Esophagus (tissue), 2 donors: ENCODE results near the gene EGLN3. TPM values are rescaled to one million over a fixed set of nuclear protein-coding genes. Genes with fewer than 3 reads are reported as not detected.
"Not testable (repeated sequence)": the region's sequence is repeated elsewhere in the genome, so short reads cannot be mapped to it uniquely, and the experiment has no call there.

Source experiments
- H3K27ac ChIP-seq, 2 donors: one replicate each; pipeline ENCODE4 v1.5.1; 2013; ENCODE audit warnings: low read depth in 2 of 2, mild to moderate bottlenecking in 2 of 2, inconsistent platforms in 1 of 2, low read length in 1 of 2, moderate library complexity in 1 of 2
- H3K27me3 ChIP-seq, 2 donors: one replicate each; pipeline ENCODE4 v1.6.1; 2013; ENCODE audit warnings: low read length in 2 of 2, control low read depth in 1 of 2, mild to moderate bottlenecking in 1 of 2; ENCODE audit not compliant: insufficient read depth in 2 of 2, control insufficient read depth in 1 of 2
- H3K36me3 ChIP-seq, 2 donors: one replicate each; pipeline ENCODE4 v1.6.1; 2013; ENCODE audit warnings: low read length in 1 of 2; ENCODE audit not compliant: control insufficient read depth in 2 of 2, insufficient read depth in 2 of 2
- H3K4me1 ChIP-seq, 2 donors: one replicate each; pipeline ENCODE4 v1.6.1; 2013; ENCODE audit warnings: low read length in 1 of 2; ENCODE audit not compliant: control insufficient read depth in 2 of 2, insufficient read depth in 2 of 2
- H3K4me3 ChIP-seq, 2 donors: one replicate each; pipeline ENCODE4 v1.5.1; 2013; ENCODE audit warnings: low read length in 2 of 2, mild to moderate bottlenecking in 2 of 2, low read depth in 1 of 2, moderate library complexity in 1 of 2
- H3K9me3 ChIP-seq, 2 donors: one replicate each; pipeline ENCODE4 v1.6.1; 2013; ENCODE audit warnings: mild to moderate bottlenecking in 2 of 2, low read depth in 1 of 2, low read length in 1 of 2, moderate library complexity in 1 of 2; ENCODE audit not compliant: control insufficient read depth in 2 of 2, insufficient read depth in 1 of 2
- WGBS, 2 donors: extraction: QIAGEN DNeasy Blood & Tissue Kit; methylation state at CpG; one replicate each; pipeline ENCODE4 v1.1.7; 2013; 5-methylcytosine and 5-hydroxymethylcytosine counted together
- polyA plus RNA-seq, 2 donors: library from polyadenylated mRNA; stranded (reverse); fragments of 200-250 nt; gene quantifications; one replicate each; pipeline ENCODE4 v1.2.3, GENCODE V29; 2013
- donor health status: healthy with polysubstance abuse.
- donor health status: Bipolar disorder and iron deficiency.

The EGLN3 gene
- polyA plus RNA-seq, 2 donors = 18.2 to 41.1 TPM

GRCh38 chr14:33986804-33987203 is 35.9 kb upstream of the EGLN3 start:
- no peaks in the 10 kb centered on the region for H3K36me3 ChIP-seq
- no peaks in the 10 kb centered on the region for H3K27me3 ChIP-seq
- no peaks in the 10 kb centered on the region for H3K4me1 ChIP-seq
- H3K4me3 ChIP-seq = no peak overlapping the region
- 74 to 80% methylated on average over 5 of the region's 5 CpGs for WGBS, 2 donors
- no peak overlapping the region for H3K27ac ChIP-seq
- no peaks in the 10 kb centered on the region for H3K9me3 ChIP-seq

GRCh38 chr14:33985242-33985641 is 34.4 kb upstream of the EGLN3 start:
- Histone ChIP-seq H3K36me3 (no peaks in the 10 kb centered on the region), H3K4me1 (no peaks in the 10 kb centered on the region), H3K27ac (no peak overlapping the region), H3K27me3 (no peaks in the 10 kb centered on the region), H3K4me3 (no peak overlapping the region), H3K9me3 (no peaks in the 10 kb centered on the region)
- 97 to 100% methylated on average over 2 of the region's 2 CpGs for WGBS, 2 donors

- Histone ChIP-seq H3K4me3 (no peak overlapping the region), H3K27ac (no peak overlapping the region), H3K36me3 (no peaks in the 10 kb centered on the region), H3K27me3 (no peaks in the 10 kb centered on the region), H3K9me3 (no peaks in the 10 kb centered on the region), H3K4me1 (no peaks in the 10 kb centered on the region)
- 58 to 71% methylated on average over 7 of the region's 7 CpGs for WGBS, 2 donors
These were observed 28.9 kb upstream of the EGLN3 start for GRCh38 chr14:33979613-33980276.

GRCh38 chr14:33978892-33979612 is 28.2 kb upstream of the EGLN3 start:
- Histone ChIP-seq H3K27me3 (no peaks in the 10 kb centered on the region), H3K4me3 (no peak overlapping the region), H3K27ac (no peak overlapping the region), H3K4me1 (no peaks in the 10 kb centered on the region), H3K36me3 (no peaks in the 10 kb centered on the region), H3K9me3 (no peaks in the 10 kb centered on the region)
- 88 to 92% methylated on average over 8 of the region's 8 CpGs for WGBS, 2 donors

- Histone ChIP-seq H3K9me3 (peaks cover 0 to 1% of the 10 kb centered on the region in 2 donors), H3K27ac (no peak overlapping the region), H3K4me3 (no peak overlapping the region), H3K27me3 (no peaks in the 10 kb centered on the region), H3K36me3 (no peaks in the 10 kb centered on the region), H3K4me1 (no peaks in the 10 kb centered on the region)
- WGBS, 2 donors = 85% methylated on average over 6 of the region's 6 CpGs
These were observed 21.8 kb upstream of the EGLN3 start for GRCh38 chr14:33972583-33973081.

- H3K4me3 ChIP-seq, H3K9me3 ChIP-seq, H3K36me3 ChIP-seq, H3K27me3 ChIP-seq, H3K27ac ChIP-seq, H3K4me1 ChIP-seq: not testable (repeated sequence)
- WGBS, 2 donors = 97 to 98% methylated on average over 1 of the region's 1 CpG
These were observed 19.0 kb upstream of the EGLN3 start for GRCh38 chr14:33969846-33970245.

GRCh38 chr14:33968722-33969121 is 17.8 kb upstream of the EGLN3 start:
- Histone ChIP-seq H3K4me1 (no peaks in the 10 kb centered on the region), H3K9me3 (peaks cover 0 to 1% of the 10 kb centered on the region in 2 donors), H3K4me3 (no peak overlapping the region), H3K27ac (no peak overlapping the region), H3K36me3 (no peaks in the 10 kb centered on the region), H3K27me3 (no peaks in the 10 kb centered on the region)
- WGBS, 2 donors = 47 to 50% methylated on average over 1 of the region's 1 CpG

- Histone ChIP-seq H3K27me3 (no peaks in the 10 kb centered on the region), H3K4me1 (no peaks in the 10 kb centered on the region), H3K4me3 (no peak overlapping the region), H3K27ac (no peak overlapping the region), H3K9me3 (peaks cover 0 to 1% of the 10 kb centered on the region in 2 donors), H3K36me3 (no peaks in the 10 kb centered on the region)
- 54 to 67% methylated on average over 4 of the region's 4 CpGs for WGBS, 2 donors
These were observed 16.3 kb upstream of the EGLN3 start for GRCh38 chr14:33967138-33967537.

- Histone ChIP-seq H3K4me3 (no peak overlapping the region), H3K27me3 (no peaks in the 10 kb centered on the region), H3K4me1 (no peaks in the 10 kb centered on the region), H3K9me3 (peaks cover 0 to 1% of the 10 kb centered on the region in 2 donors), H3K36me3 (no peaks in the 10 kb centered on the region), H3K27ac (no peak overlapping the region)
- WGBS, 2 donors = 74 to 77% methylated on average over 6 of the region's 6 CpGs
These were observed 15.4 kb upstream of the EGLN3 start for GRCh38 chr14:33966276-33966675.
